HepG2 (cell line): ENCODE measurements around the gene TPST2. TPM values are rescaled to one million over a fixed set of nuclear protein-coding genes. Genes with fewer than 3 reads are reported as not detected.

Experiments used
- ATAC-seq: fragments of 200-7000 bp; cut with Tn5 transposase; 3 replicates; pipeline ENCODE4 v1.9.1; 2020; ENCODE audit warnings: mild to moderate bottlenecking, moderate library complexity
- BruUV-seq: library from RNA; stranded (reverse); fragments of 400-500 nt; replicated peaks from 2 replicates; lab custom pipeline; 2021; lab: Mats Ljungman, UMichigan
- CTCF ChIA-PET: fragments of 300-600 bp; formaldehyde crosslinking; extraction: SDS; loops from one replicate; lab custom pipeline; 2021; ENCODE audit warnings: low total read pairs, inconsistent platforms, low intra/inter-chr PET ratio; lab: Yijun Ruan, JAX
- POLR2A ChIA-PET: fragments of 350-600 bp; sonication (Branson Sonifier 250); formaldehyde crosslinking; loops from one replicate; lab custom pipeline; 2020; ENCODE audit warnings: antibody characterized with exemption, inconsistent platforms; lab: Yijun Ruan, JAX
- DNase-seq: peaks from one replicate; pipeline ENCODE4 v3.0.0-alpha.2; 2015; ENCODE audit warnings: low spot score
- FAIRE-seq: peaks from 3 replicates; lab custom pipeline; 2011; peaks lifted over from hg19 to GRCh38; lab: Jason Lieb, UNC
- H2AFZ ChIP-seq: one replicate; pipeline ENCODE4 v1.6.1; 2011; ENCODE audit warnings: low read length, inconsistent platforms
- H3K27ac ChIP-seq: fragments of 300-600 bp; 3 replicates; pipeline ENCODE4 v1.8.0; 2011; ENCODE audit warnings: mixed run types, mild to moderate bottlenecking, mixed read lengths, low read length, inconsistent platforms; ENCODE audit not compliant: insufficient read depth; ENCODE audit errors: extremely low read length
- H3K27me3 ChIP-seq, 2 experiments: fragments of 200-600 bp in 1 of 2; 2 replicates in 1 of 2; 3 replicates in 1 of 2; pipeline versions ENCODE4 v1.6.0 to v1.8.0; 2011; ENCODE audit warnings: low read length in 2 of 2, mild to moderate bottlenecking in 2 of 2, moderate library complexity in 2 of 2, inconsistent platforms in 1 of 2; ENCODE audit not compliant: insufficient read depth in 2 of 2, control insufficient read depth in 1 of 2
- H3K36me3 ChIP-seq, 2 experiments: fragments of 200-600 bp in 1 of 2; replicated peaks in 1 of 2; 2 replicates in 1 of 2; 3 replicates in 1 of 2; pipeline versions ENCODE4 v1.5.1 to v1.8.0; 2011; ENCODE audit warnings: low read length in 2 of 2, inconsistent platforms in 1 of 2; ENCODE audit not compliant: insufficient read depth in 2 of 2, control insufficient read depth in 1 of 2
- H3K4me1 ChIP-seq: 2 replicates; pipeline ENCODE4 v1.5.1; 2012; ENCODE audit warnings: low read length, inconsistent platforms; ENCODE audit not compliant: insufficient read depth
- H3K4me2 ChIP-seq: 2 replicates; pipeline ENCODE4 v1.6.0; 2011; ENCODE audit warnings: low read depth, low read length, inconsistent platforms
- H3K4me3 ChIP-seq, 3 experiments: fragments of 200-600 bp in 1 of 3; sonication (generic), shearing (Covaris generic) in 1 of 3; replicated peaks in 1 of 3; 2 replicates each; pipeline ENCODE4 v1.5.1; 2011 to 2016; ENCODE audit warnings: low read length in 3 of 3, inconsistent platforms in 2 of 3, low read depth in 2 of 3, mild to moderate bottlenecking in 2 of 3, control low read depth in 1 of 3, mixed read lengths in 1 of 3; ENCODE audit not compliant: insufficient read depth in 1 of 3
- H3K79me2 ChIP-seq: one replicate; pipeline ENCODE4 v1.6.1; 2011; ENCODE audit warnings: low read length, inconsistent platforms; ENCODE audit not compliant: insufficient read depth
- H3K9ac ChIP-seq: 2 replicates; pipeline ENCODE4 v1.6.0; 2011; ENCODE audit warnings: mild to moderate bottlenecking, low read depth, low read length, inconsistent platforms; ENCODE audit not compliant: insufficient read depth
- H3K9me3 ChIP-seq: 2 replicates; pipeline ENCODE4 v1.5.1; 2012; ENCODE audit warnings: mild to moderate bottlenecking, low read length
- H4K20me1 ChIP-seq: 2 replicates; pipeline ENCODE4 v1.6.0; 2011; ENCODE audit warnings: inconsistent platforms, mild to moderate bottlenecking, low read length, moderate library complexity; ENCODE audit not compliant: insufficient read depth
- KLF9 ChIP-seq: IDR thresholded peaks from 2 replicates; pipeline ENCODE4 v1.6.1; 2016; ENCODE audit warnings: low read depth
- LCORL ChIP-seq, 2 experiments: fragments of 450-650 bp in 1 of 2; sonication (generic) in 1 of 2; formaldehyde crosslinking in 1 of 2; IDR thresholded peaks; 2 replicates each; pipeline versions ENCODE4 v1.5.0 to v1.6.1; 2017 to 2020; ENCODE audit warnings: antibody characterized with exemption in 1 of 2, missing genetic modification reagents in 1 of 2
- MAFF ChIP-seq: IDR thresholded peaks from 2 replicates; pipeline ENCODE4 v1.6.1; 2011; ENCODE audit warnings: low read depth, low read length, improper control_type of control experiment
- PHB2 ChIP-seq: fragments of 450-650 bp; IDR thresholded peaks from 2 replicates; pipeline ENCODE4 v1.6.1; 2018; ENCODE audit not compliant: partially characterized antibody
- SOX13 ChIP-seq, 3 experiments: fragments of 450-650 bp in 1 of 3; sonication (generic) in 1 of 3; formaldehyde crosslinking in 1 of 3; IDR thresholded peaks in 2 of 3; conservative IDR thresholded peaks in 1 of 3; 2 replicates each; pipeline versions ENCODE4 v1.5.0 to v1.6.1; 2016 to 2020; ENCODE audit warnings: antibody characterized with exemption in 1 of 3, mild to moderate bottlenecking in 1 of 3, missing compliant biosample characterization in 1 of 3, missing genetic modification reagents in 1 of 3, moderate library complexity in 1 of 3
- SPEN ChIP-seq: sonication (generic); formaldehyde crosslinking; IDR thresholded peaks from 2 replicates; pipeline ENCODE4 v1.5.1; 2020; ENCODE audit warnings: low read depth, mild to moderate bottlenecking, missing genetic modification reagents
- STAG1 ChIP-seq: sonication (generic); formaldehyde crosslinking; IDR thresholded peaks from 2 replicates; pipeline ENCODE4 v1.4.0; 2020; ENCODE audit warnings: missing genetic modification reagents
- ZNF512B ChIP-seq: sonication (generic); formaldehyde crosslinking; IDR thresholded peaks from 2 replicates; pipeline ENCODE4 v1.5.1; 2020; ENCODE audit warnings: missing genetic modification reagents, mild to moderate bottlenecking, borderline replicate concordance
- ZNF550 ChIP-seq: sonication (generic); formaldehyde crosslinking; IDR thresholded peaks from 2 replicates; pipeline ENCODE4 v1.4.0; 2020; ENCODE audit warnings: mild to moderate bottlenecking, missing genetic modification reagents, borderline replicate concordance
- ZNF704 ChIP-seq: sonication (generic); formaldehyde crosslinking; IDR thresholded peaks from 2 replicates; pipeline ENCODE4 v1.8.1; 2023; ENCODE audit warnings: mild to moderate bottlenecking, inconsistent platforms, moderate library complexity, missing genetic modification reagents, borderline replicate concordance
- WGBS: methylation state at CpG from one replicate; pipeline ENCODE4 v1.1.6; 2017; ENCODE audit warnings: low lambda C conversion rate; 5-methylcytosine and 5-hydroxymethylcytosine counted together
- in situ Hi-C: cut with HindIII; loops from 2 replicates; pipeline ENCODE4 v1.10.0; 2017; ENCODE audit warnings: low pct_unique_long_range_greater_than_20kb; ENCODE audit not compliant: extremely low pct_ligation_motif_present
- intact Hi-C: fragments of 100-400 bp; cut with micrococcal nuclease; formaldehyde crosslinking; loops from one replicate; pipeline ENCODE4 v1.10.0; 2022; ENCODE audit not compliant: unreplicated experiment
- polyA plus RNA-seq, 8 experiments: library from polyadenylated mRNA; depleted of rRNA in 3 of 8; stranded (reverse) in 7 of 8; unstranded in 1 of 8; fragments of >200 nt; fragmentation: Illumina TruSeq in 4 of 8; extraction: Trizol in 4 of 8; gene quantifications; 2 replicates each; pipeline versions ENCODE4 v1.2.1 to v1.2.3, GENCODE V29; 2011 to 2016; ENCODE audit warnings: low read depth in 4 of 8, missing spikeins in 1 of 8, mixed read lengths in 1 of 8; ENCODE audit not compliant: insufficient read depth in 1 of 8
- total RNA-seq, 5 experiments: library from RNA; depleted of rRNA; stranded (reverse); fragments of >200 nt; fragmentation: Illumina TruSeq; extraction: Trizol; gene quantifications; 2 replicates each; pipeline ENCODE4 v1.2.3, GENCODE V29; 2016; ENCODE audit warnings: low read depth in 1 of 5

Gene TPST2
- total and polyA plus RNA-seq, 2 of the 13 experiments (the other 11 are each of a cell fraction or from before 2014, with no cell fraction given) = 15.2 to 23.8 TPM

GRCh38 chr22:26564181-26564580, 25.8 kb downstream of the TPST2 start (continued):
- TF ChIP-seq ZNF512B (CRISPR knock-in tag) (no peak), ZNF550 (no peak), ZNF704 (CRISPR knock-in tag) (no peak), MAFF (no peak), PHB2 (no peak), KLF9 (CRISPR knock-in tag) (no peak)
- TF ChIP-seq, all 625 proteins: peak for 0

- H3K9me3 ChIP-seq = no peaks in the 10 kb centered on the region
- ATAC-seq (no peak), DNase-seq (no peak), FAIRE-seq (no peak)
- ChIA-PET POLR2A (no interaction called here), CTCF (no interaction called here)
- no peak overlapping the region for H3K27ac ChIP-seq
- WGBS = 71% methylated on average over 4 of the region's 5 CpGs
- no peak overlapping the region for H3K4me2 ChIP-seq
- BruUV-seq = no TSS peak
- no peaks in the 10 kb centered on the region for H4K20me1 ChIP-seq
- no peak overlapping the region for H3K9ac ChIP-seq
- no peak overlapping the region for H3K4me3 ChIP-seq
- H3K79me2 ChIP-seq = no peaks in the 10 kb centered on the region
- H3K36me3 ChIP-seq = peaks cover 0 to 3% of the 10 kb centered on the region in 2 experiments; a peak in 1 of 5 replicates
- no peaks in the 10 kb centered on the region for H3K27me3 ChIP-seq
- H3K4me1 ChIP-seq = no peaks in the 10 kb centered on the region
- H2AFZ ChIP-seq = no peak overlapping the region
- intact Hi-C loops = no loop called here
- in situ Hi-C loops = no loop called here
- TF ChIP-seq LCORL (IDR thresholded peaks at IDR 0.05) = no peak
- TF ChIP-seq LCORL (CRISPR knock-in tag; IDR thresholded peaks at IDR 0.05) = no peak
- TF ChIP-seq STAG1 (CRISPR knock-in tag) = peak; percentile 22; the same call in 1 of the 2 replicates
- TF ChIP-seq SPEN = no peak
- TF ChIP-seq SOX13 (IDR thresholded peaks at IDR 0.05) = no peak
- no peak for TF ChIP-seq SOX13 (CRISPR knock-in tag; conservative IDR thresholded peaks at IDR 0.05 in 1 of 2, IDR thresholded peaks at IDR 0.05 in 1 of 2)
Measured at GRCh38 chr22:26563022-26563421, 26.9 kb downstream of the TPST2 start.
